ENCODE results near the gene TNFRSF8. TPM values are rescaled to one million over a fixed set of nuclear protein-coding genes. Genes with fewer than 3 reads are reported as not detected.
"Not testable (repeated sequence)": the region's sequence is repeated elsewhere in the genome, so short reads cannot be mapped to it uniquely, and the experiment has no call there.

The TNFRSF8 gene
- total and polyA plus RNA-seq, 2 donors (not counting 1 experiment from before 2014, with no cell fraction given), result 0.36 to 0.57 TPM

GRCh38 chr1:12032161-12032621, 30.9 kb upstream of the TNFRSF8 start:
- Mint-ChIP-seq H3K4me1 (peaks cover 16% of the 10 kb centered on the region), H3K27me3 (no peaks in the 10 kb centered on the region), H3K27ac (no peak overlapping the region), H3K4me3 (no peak overlapping the region), H3K9me3 (ENCODE audit: insufficient read depth) (no peaks in the 10 kb centered on the region)
- no peak overlapping the region for H2AFZ ChIP-seq (ENCODE audit: insufficient read depth, low read depth, low read length, poor library complexity, severe bottlenecking)
- ChIA-PET CTCF (interaction anchor here (0.8 to 2.4 kb wide), 5 partner anchors 32 to 176 kb away, joined by 3 to 9 read pairs (median 3); no protein-coding TSS in a partner anchor), POLR2A (no interaction called here)
- 99% methylated on average over 10 of the region's 10 CpGs for WGBS (ENCODE audit: insufficient coverage)
- H3K9me3 ChIP-seq (ENCODE audit: control extremely low read depth in 1 of 3, control insufficient read depth in 2 of 3, insufficient read depth in 1 of 3, low read length in 2 of 3), result no peaks in the 10 kb centered on the region
- no peak overlapping the region for H3K9ac ChIP-seq (ENCODE audit: low read length)
- DNase-seq (no peak), ATAC-seq (ENCODE audit: low read depth) (no peak)
- peaks cover 4 to 10% of the 10 kb centered on the region in 2 donors for H3K4me1 ChIP-seq (ENCODE audit: control insufficient read depth in 2 of 2, insufficient read depth in 2 of 2, low read length in 2 of 2)
- H3K36me3 ChIP-seq (replicated peaks in 1 of 2; ENCODE audit: control extremely low read depth in 1 of 2, control insufficient read depth in 1 of 2, extremely low read depth in 1 of 2, insufficient read depth in 2 of 2, low read length in 1 of 2), result peaks cover 0 to 31% of the 10 kb centered on the region in 2 experiments
- intact Hi-C loops (cut with micrococcal nuclease), result no loop called here
- no peak overlapping the region for H3K27ac ChIP-seq (ENCODE audit: low read length in 2 of 2)
- no peaks in the 10 kb centered on the region for H3K27me3 ChIP-seq (replicated peaks in 1 of 4; ENCODE audit: control extremely low read depth in 1 of 4, control insufficient read depth in 3 of 4, insufficient read depth in 4 of 4, low read length in 3 of 4)
- no peaks in the 10 kb centered on the region for H4K20me1 ChIP-seq (ENCODE audit: control insufficient read depth, insufficient read depth, low read length, poor library complexity, severe bottlenecking)
- no peaks in the 10 kb centered on the region for H3K79me2 ChIP-seq (ENCODE audit: control insufficient read depth, insufficient read depth, low read length)
- no peak for TF ChIP-seq EZH2 (IDR thresholded peaks at IDR 0.05; ENCODE audit: borderline replicate concordance, insufficient read depth, low read depth, low read length, poor library complexity, severe bottlenecking)
- no peak for TF ChIP-seq CTCF (IDR thresholded peaks at IDR 0.05)
- no peak overlapping the region for H3K4me2 ChIP-seq (replicated peaks; ENCODE audit: low read depth, low read length, poor library complexity, severe bottlenecking)
- H3K4me3 ChIP-seq (ENCODE audit: control extremely low read depth in 1 of 5, extremely low read depth in 1 of 5, insufficient read depth in 1 of 5, low read depth in 2 of 5, low read length in 4 of 5), result no peak overlapping the region

GRCh38 chr1:12033441-12033840, 29.7 kb upstream of the TNFRSF8 start:
- ATAC-seq (ENCODE audit: low read depth); H4K20me1 ChIP-seq (ENCODE audit: control insufficient read depth, insufficient read depth, low read length, poor library complexity, severe bottlenecking); H3K4me3 Mint-ChIP-seq; H3K27ac ChIP-seq (ENCODE audit: low read length in 2 of 2); POLR2A ChIA-PET; H3K9ac ChIP-seq (ENCODE audit: low read length); H3K79me2 ChIP-seq (ENCODE audit: control insufficient read depth, insufficient read depth, low read length); H3K4me1 ChIP-seq (ENCODE audit: control insufficient read depth in 2 of 2, insufficient read depth in 2 of 2, low read length in 2 of 2); intact Hi-C loops (cut with micrococcal nuclease); H3K27me3 ChIP-seq (replicated peaks in 1 of 4; ENCODE audit: control extremely low read depth in 1 of 4, control insufficient read depth in 3 of 4, insufficient read depth in 4 of 4, low read length in 3 of 4); H3K9me3 Mint-ChIP-seq (ENCODE audit: insufficient read depth); H2AFZ ChIP-seq (ENCODE audit: insufficient read depth, low read depth, low read length, poor library complexity, severe bottlenecking); DNase-seq; H3K9me3 ChIP-seq (ENCODE audit: control extremely low read depth in 1 of 3, control insufficient read depth in 2 of 3, insufficient read depth in 1 of 3, low read length in 2 of 3); H3K4me3 ChIP-seq (ENCODE audit: control extremely low read depth in 1 of 5, extremely low read depth in 1 of 5, insufficient read depth in 1 of 5, low read depth in 2 of 5, low read length in 4 of 5); H3K27me3 Mint-ChIP-seq; H3K27ac Mint-ChIP-seq; CTCF ChIA-PET; H3K4me2 ChIP-seq (replicated peaks; ENCODE audit: low read depth, low read length, poor library complexity, severe bottlenecking): not testable (repeated sequence)
- WGBS (ENCODE audit: insufficient coverage), result 100% methylated on average over 2 of the region's 5 CpGs
- H3K4me1 Mint-ChIP-seq, result peaks cover 19% of the 10 kb centered on the region
- H3K36me3 ChIP-seq (replicated peaks in 1 of 2; ENCODE audit: control extremely low read depth in 1 of 2, control insufficient read depth in 1 of 2, extremely low read depth in 1 of 2, insufficient read depth in 2 of 2, low read length in 1 of 2), result peaks cover 0 to 23% of the 10 kb centered on the region in 2 experiments
